ENCODE results near the gene ADGRG3. TPM values are rescaled to one million over a fixed set of nuclear protein-coding genes. Genes with fewer than 3 reads are reported as not detected.

ADGRG3 gene
- total and polyA plus RNA-seq, 2 of the 8 experiments (the other 6 are each of a cell fraction or from before 2014, with no cell fraction given) = 0.28 to 0.98 TPM

DNA sequence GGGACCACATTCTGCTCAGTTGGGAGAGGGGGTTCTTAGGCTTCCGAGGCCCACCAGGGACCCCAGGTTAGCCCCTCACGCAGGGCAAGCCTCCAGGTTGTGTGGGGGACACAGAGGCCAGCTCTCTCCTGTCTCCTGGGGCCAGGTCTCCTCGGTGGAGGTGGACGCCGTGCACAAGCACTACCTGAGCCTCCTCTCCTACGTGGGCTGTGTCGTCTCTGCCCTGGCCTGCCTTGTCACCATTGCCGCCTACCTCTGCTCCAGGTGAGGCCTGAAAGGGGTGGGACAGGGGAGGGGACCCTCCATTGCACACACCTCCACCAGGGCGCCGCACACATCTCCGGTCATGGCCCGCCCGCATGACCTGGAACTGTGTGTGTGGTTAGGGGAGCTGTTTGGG is 10.9 kb upstream of the ADGRG3 start:
- DNase-seq (ENCODE audit: low read depth in 1 of 2, low spot score in 2 of 2) = no peak
- no peak overlapping the region for H4K5ac ChIP-seq (ENCODE audit: insufficient read length, low read depth, low read length)
- no peak overlapping the region for H3K4ac ChIP-seq (replicated peaks; ENCODE audit: insufficient read length, low read depth, low read length)
- no peak overlapping the region for H3K4me2 ChIP-seq (ENCODE audit: insufficient read depth in 1 of 2, low read depth in 2 of 2, low read length in 2 of 2)
- ChIA-PET POLR2A (ENCODE audit: partially characterized antibody) (interaction anchor here (1.2 kb wide), 1 partner anchor 20 kb away, joined by 3 read pairs; no protein-coding TSS in a partner anchor), CTCF (ENCODE audit: partially characterized antibody) (interaction anchor here (0.8 to 1.5 kb wide), 4 partner anchors 8 to 66 kb away, joined by 3 to 4 read pairs (median 4); no protein-coding TSS in a partner anchor)
- no peak overlapping the region for H3K27ac ChIP-seq (ENCODE audit: low read depth, low read length)
- H2BK120ac ChIP-seq (replicated peaks; ENCODE audit: low read depth, low read length) = no peak overlapping the region
- H4K20me1 ChIP-seq (replicated peaks in 1 of 2; ENCODE audit: control insufficient read depth in 1 of 2, insufficient read depth in 2 of 2, low read length in 2 of 2) = no peaks in the 10 kb centered on the region
- no peak overlapping the region for H2BK12ac ChIP-seq (ENCODE audit: low read depth, low read length)
- H4K8ac ChIP-seq (ENCODE audit: extremely low read depth, insufficient read depth, low read length) = no peak overlapping the region
- H3K56ac ChIP-seq (replicated peaks; ENCODE audit: insufficient read length, low read depth, low read length) = no peak overlapping the region
- no peaks in the 10 kb centered on the region for H3K79me1 ChIP-seq (ENCODE audit: low read depth, low read length)
- H3K4me1 ChIP-seq (replicated peaks in 1 of 4; ENCODE audit: control insufficient read depth in 3 of 4, insufficient read depth in 4 of 4, low read length in 3 of 4) = peaks cover 0 to 3% (median 0%) of the 10 kb centered on the region in 4 experiments; a peak in 3 of 7 replicates
- no peak overlapping the region for H3K18ac ChIP-seq (ENCODE audit: extremely low read depth, low read length)
- H3K79me2 ChIP-seq (ENCODE audit: control insufficient read depth in 1 of 2, insufficient read depth in 2 of 2, low read length in 2 of 2) = no peaks in the 10 kb centered on the region
- TF ChIP-seq SIX5 (IDR thresholded peaks at IDR 0.05; ENCODE audit: low read depth, low read length) (no peak), CEBPB (IDR thresholded peaks at IDR 0.05; ENCODE audit: low read depth, low read length) (no peak), POLR2A (IDR thresholded peaks at IDR 0.05; ENCODE audit: control extremely low read depth in 1 of 2, low read depth in 2 of 2, low read length in 2 of 2) (no peak), TCF12 (IDR thresholded peaks at IDR 0.05; ENCODE audit: low read depth, low read length) (no peak), NANOG (IDR thresholded peaks at IDR 0.05; ENCODE audit: insufficient read depth, low read depth, low read length, poor library complexity, severe bottlenecking) (no peak), EGR1 (IDR thresholded peaks at IDR 0.05; ENCODE audit: borderline replicate concordance, low read depth, low read length) (no peak), KDM1A (IDR thresholded peaks at IDR 0.05; ENCODE audit: borderline replicate concordance, low read length) (no peak), HDAC2 (IDR thresholded peaks at IDR 0.05; ENCODE audit: borderline replicate concordance in 1 of 2, low read depth in 2 of 2, low read length in 2 of 2) (no peak), TEAD4 (IDR thresholded peaks at IDR 0.05; ENCODE audit: low read depth, low read length) (no peak), ZNF274 (IDR thresholded peaks at IDR 0.05; ENCODE audit: borderline replicate concordance, extremely low read depth, low read length) (no peak), FOSL1 (IDR thresholded peaks at IDR 0.05; ENCODE audit: insufficient read depth, low read depth, low read length) (no peak), SRF (IDR thresholded peaks at IDR 0.05; ENCODE audit: low read depth, low read length) (no peak)
- TF ChIP-seq, protein P1, sequence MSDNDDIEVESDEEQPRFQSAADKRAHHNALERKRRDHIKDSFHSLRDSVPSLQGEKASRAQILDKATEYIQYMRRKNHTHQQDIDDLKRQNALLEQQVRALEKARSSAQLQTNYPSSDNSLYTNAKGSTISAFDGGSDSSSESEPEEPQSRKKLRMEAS (IDR thresholded peaks at IDR 0.05) = no peak
- H2BK15ac ChIP-seq (ENCODE audit: low read length) = no peak overlapping the region; the same call in 1 of the 2 replicates
- no peaks in the 10 kb centered on the region for H3K23me2 ChIP-seq (ENCODE audit: low read depth, low read length)
- no peaks in the 10 kb centered on the region for H3K27me3 ChIP-seq (replicated peaks in 1 of 4; ENCODE audit: control insufficient read depth in 3 of 4, extremely low read depth in 1 of 4, insufficient read depth in 3 of 4, low read length in 3 of 4)
- no peak overlapping the region for H2AFZ ChIP-seq (ENCODE audit: low read length)
- H3K9me3 ChIP-seq (ENCODE audit: insufficient read depth in 2 of 2, low read depth in 1 of 2, low read length in 1 of 2) = no peaks in the 10 kb centered on the region
- H2BK20ac ChIP-seq (ENCODE audit: low read length) = no peak overlapping the region
- no peak for FAIRE-seq
- no peak overlapping the region for H3K9ac ChIP-seq (replicated peaks in 1 of 4; ENCODE audit: extremely low read depth in 1 of 4, low read depth in 3 of 4, low read length in 3 of 4)
- no peak overlapping the region for H2AK5ac ChIP-seq (ENCODE audit: low read depth, low read length)
- no peak overlapping the region for H4K91ac ChIP-seq (replicated peaks; ENCODE audit: insufficient read length, low read length)
- H3K14ac ChIP-seq (ENCODE audit: insufficient read length) = no peak overlapping the region
- no peak overlapping the region for H3K4me3 ChIP-seq (ENCODE audit: extremely low read depth in 1 of 4, insufficient read depth in 2 of 4, low read depth in 3 of 4, low read length in 4 of 4)
- no peak overlapping the region for H3K23ac ChIP-seq (ENCODE audit: insufficient read length)
- no peak overlapping the region for H2BK5ac ChIP-seq (ENCODE audit: low read depth, low read length)
- 85% methylated on average over 12 of the region's 13 CpGs; no CpG with 5 or more reads in 1 of the 2 experiments for WGBS, 2 experiments (ENCODE audit: extremely low coverage in 1 of 2, insufficient coverage in 1 of 2, insufficient read length in 1 of 2, insufficient replicate concordance in 2 of 2, low coverage in 1 of 2, low lambda C conversion rate in 2 of 2, missing lambda C conversion rate in 1 of 2)
- no peaks in the 10 kb centered on the region for H3K36me3 ChIP-seq (ENCODE audit: control insufficient read depth in 2 of 4, insufficient read depth in 4 of 4, low read length in 3 of 4)
